GM12875 (cell line): ENCODE results near the gene SF3B1.

Source experiments
- H3K4me3 ChIP-seq: one replicate; pipeline ENCODE4 v1.5.1; 2011; ENCODE audit warnings: low read depth, low read length, control low read depth
- TF ChIP-seq, protein P1 (sequence below): IDR thresholded peaks from 2 replicates; pipeline ENCODE4 v1.5.1; 2011; ENCODE audit warnings: low read depth, mild to moderate bottlenecking, control low read depth, inconsistent platforms, low read length, moderate library complexity, borderline replicate concordance; ENCODE audit not compliant: insufficient read depth

Gene SF3B1

DNA sequence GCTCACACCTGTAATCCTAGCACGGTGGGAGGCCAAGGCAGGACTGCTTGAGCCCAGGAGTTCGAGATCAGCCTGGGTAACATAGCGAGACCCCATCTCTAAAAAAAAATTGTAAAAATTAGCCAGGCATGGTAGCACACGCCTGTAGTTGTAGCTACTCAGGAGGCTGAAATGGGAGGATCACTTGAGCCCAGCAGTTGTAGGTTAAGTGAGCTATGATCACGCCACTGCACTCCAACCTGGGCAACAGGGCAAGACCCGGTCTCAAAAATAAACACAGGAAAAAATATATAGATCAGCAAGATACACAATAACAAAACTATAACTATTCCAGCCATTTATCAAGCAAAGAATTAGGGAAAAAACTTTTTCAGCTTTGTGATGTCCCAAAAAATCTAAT is 3.0 kb downstream of the SF3B1 start:
- TF ChIP-seq, protein P1, sequence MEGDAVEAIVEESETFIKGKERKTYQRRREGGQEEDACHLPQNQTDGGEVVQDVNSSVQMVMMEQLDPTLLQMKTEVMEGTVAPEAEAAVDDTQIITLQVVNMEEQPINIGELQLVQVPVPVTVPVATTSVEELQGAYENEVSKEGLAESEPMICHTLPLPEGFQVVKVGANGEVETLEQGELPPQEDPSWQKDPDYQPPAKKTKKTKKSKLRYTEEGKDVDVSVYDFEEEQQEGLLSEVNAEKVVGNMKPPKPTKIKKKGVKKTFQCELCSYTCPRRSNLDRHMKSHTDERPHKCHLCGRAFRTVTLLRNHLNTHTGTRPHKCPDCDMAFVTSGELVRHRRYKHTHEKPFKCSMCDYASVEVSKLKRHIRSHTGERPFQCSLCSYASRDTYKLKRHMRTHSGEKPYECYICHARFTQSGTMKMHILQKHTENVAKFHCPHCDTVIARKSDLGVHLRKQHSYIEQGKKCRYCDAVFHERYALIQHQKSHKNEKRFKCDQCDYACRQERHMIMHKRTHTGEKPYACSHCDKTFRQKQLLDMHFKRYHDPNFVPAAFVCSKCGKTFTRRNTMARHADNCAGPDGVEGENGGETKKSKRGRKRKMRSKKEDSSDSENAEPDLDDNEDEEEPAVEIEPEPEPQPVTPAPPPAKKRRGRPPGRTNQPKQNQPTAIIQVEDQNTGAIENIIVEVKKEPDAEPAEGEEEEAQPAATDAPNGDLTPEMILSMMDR = no peak
- H3K4me3 ChIP-seq = no peak overlapping the region

DNA sequence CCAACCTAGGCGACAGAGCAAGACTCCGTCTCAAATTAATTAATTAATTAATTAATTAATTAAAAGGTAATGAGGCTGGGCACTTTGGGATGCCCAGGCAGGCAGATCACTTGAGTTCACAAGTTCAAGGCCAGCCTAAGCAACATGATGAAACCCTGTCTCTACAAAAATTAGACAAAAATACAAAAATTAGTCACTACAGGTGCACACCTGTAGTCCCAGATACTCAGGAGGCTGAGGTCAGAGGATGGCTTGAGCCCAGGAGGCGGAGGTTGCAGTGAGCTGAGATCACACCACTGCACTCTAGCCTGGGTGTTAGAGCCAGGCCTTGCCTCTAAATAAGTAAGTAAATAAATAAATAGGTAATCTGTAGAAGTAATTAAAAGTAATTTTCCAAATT is 6.8 kb downstream of the SF3B1 start:
- no peak overlapping the region for H3K4me3 ChIP-seq
- TF ChIP-seq, protein P1 = no peak

DNA sequence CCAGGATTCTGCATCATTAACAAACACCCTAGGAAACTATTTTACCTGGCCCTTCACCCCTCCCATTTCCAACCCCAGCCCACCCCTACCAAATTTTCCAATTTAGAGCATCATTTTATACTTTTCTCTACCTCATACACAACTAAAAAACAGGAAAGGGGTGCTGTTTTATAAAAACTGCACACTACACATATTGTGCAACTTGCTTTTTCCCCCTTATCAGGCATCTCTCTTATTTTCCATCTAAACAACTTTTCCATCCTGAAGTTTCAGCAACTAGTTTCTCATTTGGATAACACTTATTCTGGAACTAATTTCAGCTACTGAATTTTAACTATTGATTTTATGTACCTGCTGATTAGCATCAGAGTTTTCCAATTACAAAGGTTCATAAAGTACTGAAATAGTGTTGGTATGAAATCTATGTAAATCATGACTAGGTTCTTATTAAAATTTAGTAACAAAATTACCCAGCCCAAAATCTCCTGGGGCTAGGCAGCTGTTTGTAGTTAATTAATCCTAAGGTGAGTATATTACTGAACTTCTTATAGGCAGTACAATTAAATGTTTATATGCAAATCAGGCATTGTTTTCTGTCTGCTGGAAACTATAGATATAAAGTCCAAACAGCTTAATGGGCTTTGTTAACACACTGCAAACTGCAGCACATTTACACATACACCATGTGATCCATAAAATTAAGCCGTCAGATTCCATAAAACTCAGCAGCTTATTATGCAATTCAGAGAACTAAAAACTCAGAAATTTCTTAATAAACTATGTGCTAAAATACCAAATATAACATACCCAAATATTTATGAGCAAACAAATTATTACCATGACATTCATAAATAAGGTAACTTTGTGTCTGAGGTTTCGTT is 7.9 kb downstream of the SF3B1 start:
- TF ChIP-seq, protein P1 = no peak

DNA sequence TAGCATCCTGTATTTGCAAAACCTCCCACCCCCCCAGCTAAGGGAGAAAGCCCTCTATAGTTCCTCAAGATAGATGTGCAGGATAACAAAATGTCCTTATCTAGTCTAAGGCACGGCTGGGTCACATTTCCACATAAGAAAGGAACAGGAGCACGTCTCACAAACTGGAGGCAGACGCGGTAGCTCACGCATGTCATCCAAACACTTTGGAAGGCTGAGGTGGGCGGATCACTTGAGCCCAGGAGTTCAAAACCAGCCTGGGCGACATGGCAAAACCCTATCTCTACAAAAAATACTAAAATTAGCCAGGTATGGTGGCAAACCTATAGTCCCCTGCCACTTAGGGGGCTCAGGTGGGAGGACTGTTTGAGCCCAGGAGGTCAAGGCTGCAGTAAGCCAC is 9.3 kb downstream of the SF3B1 start:
- TF ChIP-seq, protein P1 = no peak
- no peak overlapping the region for H3K4me3 ChIP-seq

More for the DNA sequence above, 7.9 kb downstream of the SF3B1 start:
- H3K4me3 ChIP-seq = no peak overlapping the region

DNA sequence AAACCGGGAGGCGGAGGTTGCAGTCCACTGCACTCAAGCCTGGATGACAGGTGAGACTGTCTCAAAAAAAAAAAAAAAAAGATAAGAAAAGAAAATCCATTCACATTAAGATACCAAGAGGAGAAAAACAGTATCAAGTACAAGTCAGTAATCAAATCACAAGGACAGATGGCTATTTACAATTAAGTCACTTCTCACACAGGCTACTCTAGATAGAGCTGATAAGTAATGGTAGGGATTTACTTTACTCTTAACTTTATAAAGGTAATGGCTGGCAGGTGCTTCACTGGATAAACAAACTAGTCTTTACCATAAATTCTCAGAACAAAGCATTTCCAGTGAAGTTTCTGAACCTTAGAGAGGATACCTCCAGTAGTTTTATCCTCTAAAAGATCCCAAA is 11.5 kb downstream of the SF3B1 start:
- TF ChIP-seq, protein P1 = no peak
- no peak overlapping the region for H3K4me3 ChIP-seq

DNA sequence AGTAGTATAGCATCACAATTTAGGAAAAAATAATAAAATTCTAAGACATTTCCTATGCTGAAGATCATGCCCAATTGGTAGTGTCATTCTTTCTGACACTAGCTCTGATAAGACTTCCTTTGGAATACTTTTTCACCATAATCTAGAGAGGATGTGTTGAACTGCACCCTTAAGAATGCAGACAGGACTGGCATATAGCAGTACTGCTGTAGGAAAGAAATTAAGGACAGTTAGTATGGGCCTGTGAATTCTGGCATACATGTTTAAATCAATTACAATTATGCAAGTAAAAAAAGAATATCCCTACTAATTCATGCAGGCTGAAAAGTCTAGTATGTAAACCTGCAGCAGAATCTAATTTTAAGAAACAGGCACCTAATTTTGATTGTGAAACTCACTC is 15.4 kb downstream of the SF3B1 start:
- TF ChIP-seq, protein P1 = no peak
- no peak overlapping the region for H3K4me3 ChIP-seq

DNA sequence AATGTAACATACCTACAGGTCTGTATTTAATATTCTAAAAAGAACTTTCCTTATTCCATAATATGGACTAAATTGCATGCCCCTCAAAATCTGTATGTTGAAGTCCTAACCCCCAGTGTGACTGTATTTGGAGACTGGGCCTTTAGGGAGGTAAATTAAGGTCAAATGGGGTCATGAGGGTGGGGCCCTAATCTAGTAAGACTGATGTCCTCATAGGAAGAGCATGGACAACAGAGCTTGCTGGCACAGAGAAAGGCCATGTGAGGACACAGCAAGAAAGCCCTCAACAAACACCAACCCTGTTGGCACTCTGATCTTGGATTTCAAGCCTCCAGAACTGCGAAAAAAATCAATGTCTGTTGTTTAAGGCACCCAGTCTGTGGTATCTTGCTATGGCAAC is 18.6 kb downstream of the SF3B1 start:
- TF ChIP-seq, protein P1 = no peak

More for the DNA sequence above, 18.6 kb downstream of the SF3B1 start:
- H3K4me3 ChIP-seq = no peak overlapping the region
